ENCODE results near the gene PLCH1.

The PLCH1 gene

DNA sequence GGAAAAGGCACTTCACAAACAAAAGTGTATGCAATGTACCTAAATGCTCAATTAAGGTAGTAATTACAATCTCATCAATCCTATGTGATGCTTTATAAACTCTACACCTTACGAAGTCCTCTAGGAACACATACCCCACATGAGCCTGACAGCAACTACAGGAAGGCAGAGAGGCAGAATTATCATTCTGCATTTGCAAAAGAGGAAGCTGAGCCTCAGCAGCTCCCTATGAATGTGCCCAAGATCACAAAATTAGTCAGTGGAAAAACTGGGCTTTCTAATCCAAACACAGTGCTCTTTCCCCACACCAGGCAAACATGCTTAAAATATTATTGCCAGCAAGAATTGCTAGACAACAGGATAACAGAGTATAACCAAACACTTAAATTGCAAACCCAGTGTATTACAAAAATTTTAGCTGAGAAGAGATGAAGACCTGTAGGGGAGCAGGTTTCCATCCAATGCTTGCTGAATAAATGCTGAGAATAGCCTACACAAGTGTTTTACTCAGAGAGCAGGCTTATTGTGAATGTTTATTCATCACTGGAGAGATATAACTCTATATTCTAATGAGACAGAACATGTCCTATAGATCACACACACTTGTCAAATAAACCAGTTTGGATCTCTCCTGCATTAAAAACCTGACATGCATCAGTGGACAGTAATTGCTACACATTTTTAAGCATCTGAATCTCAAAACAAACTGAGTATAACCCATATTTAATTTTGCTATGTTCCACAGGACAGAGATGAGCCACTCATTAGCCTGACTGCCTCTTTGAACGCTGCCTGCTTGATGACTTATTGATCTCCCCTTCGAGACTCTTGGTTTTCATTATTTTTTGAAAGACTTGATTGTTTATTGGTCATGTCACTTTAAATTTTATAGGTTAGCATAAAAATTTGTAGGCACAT, 62.2 kb downstream of the PLCH1 start:
- ATAC-seq: no peak
- TF ChIP-seq SNAI2 (CRISPR knock-in tag; IDR thresholded peaks at IDR 0.05): no peak
- TF ChIP-seq GLIS3 (CRISPR knock-in tag; IDR thresholded peaks at IDR 0.05): no peak
- no peak for TF ChIP-seq RARB (CRISPR knock-in tag; IDR thresholded peaks at IDR 0.05)
- TF ChIP-seq, protein P1, sequence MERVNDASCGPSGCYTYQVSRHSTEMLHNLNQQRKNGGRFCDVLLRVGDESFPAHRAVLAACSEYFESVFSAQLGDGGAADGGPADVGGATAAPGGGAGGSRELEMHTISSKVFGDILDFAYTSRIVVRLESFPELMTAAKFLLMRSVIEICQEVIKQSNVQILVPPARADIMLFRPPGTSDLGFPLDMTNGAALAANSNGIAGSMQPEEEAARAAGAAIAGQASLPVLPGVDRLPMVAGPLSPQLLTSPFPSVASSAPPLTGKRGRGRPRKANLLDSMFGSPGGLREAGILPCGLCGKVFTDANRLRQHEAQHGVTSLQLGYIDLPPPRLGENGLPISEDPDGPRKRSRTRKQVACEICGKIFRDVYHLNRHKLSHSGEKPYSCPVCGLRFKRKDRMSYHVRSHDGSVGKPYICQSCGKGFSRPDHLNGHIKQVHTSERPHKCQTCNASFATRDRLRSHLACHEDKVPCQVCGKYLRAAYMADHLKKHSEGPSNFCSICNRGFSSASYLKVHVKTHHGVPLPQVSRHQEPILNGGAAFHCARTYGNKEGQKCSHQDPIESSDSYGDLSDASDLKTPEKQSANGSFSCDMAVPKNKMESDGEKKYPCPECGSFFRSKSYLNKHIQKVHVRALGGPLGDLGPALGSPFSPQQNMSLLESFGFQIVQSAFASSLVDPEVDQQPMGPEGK (CRISPR knock-in tag; IDR thresholded peaks at IDR 0.05; ENCODE audit: borderline replicate concordance): no peak

DNA sequence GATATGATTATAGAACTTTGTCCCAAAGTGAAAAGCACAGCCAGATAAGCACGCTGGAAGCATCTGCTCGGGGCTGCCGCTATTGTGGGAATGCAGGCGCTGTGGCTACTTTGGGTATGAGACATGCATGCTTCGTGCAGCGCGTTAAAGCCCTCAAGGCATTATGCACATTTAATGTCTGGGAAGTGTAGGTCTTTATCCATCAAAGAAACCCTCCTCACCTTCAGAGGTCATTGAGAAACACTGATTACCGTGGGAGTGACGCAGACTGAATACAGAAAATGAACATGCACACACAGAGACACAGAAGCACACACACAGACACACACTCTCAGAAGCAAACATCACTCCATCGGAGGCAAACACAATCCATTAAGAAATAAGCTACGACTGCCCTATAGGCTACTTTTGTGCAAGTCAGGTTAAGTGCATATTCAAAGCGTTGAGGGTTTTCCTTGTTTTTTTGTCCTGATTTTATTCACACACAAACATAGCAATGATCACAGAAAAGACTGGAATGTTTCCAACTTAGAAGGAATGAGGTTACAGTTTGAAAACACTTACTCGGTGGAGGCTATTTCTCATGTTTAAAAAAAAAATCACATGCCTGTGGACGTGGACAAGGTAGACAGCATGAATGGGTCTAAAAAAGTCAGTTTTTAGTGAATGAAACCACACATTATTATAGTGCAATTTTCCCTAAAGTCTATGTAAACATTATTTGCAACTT, 68.5 kb downstream of the PLCH1 start:
- TF ChIP-seq ISL1 (CRISPR knock-in tag; IDR thresholded peaks at IDR 0.05) (no peak), TCF4 (CRISPR knock-in tag; IDR thresholded peaks at IDR 0.05; ENCODE audit: borderline replicate concordance) (peak; percentile 39; the same call in 1 of the 2 replicates)
- peak; percentile 98 for ATAC-seq

DNA sequence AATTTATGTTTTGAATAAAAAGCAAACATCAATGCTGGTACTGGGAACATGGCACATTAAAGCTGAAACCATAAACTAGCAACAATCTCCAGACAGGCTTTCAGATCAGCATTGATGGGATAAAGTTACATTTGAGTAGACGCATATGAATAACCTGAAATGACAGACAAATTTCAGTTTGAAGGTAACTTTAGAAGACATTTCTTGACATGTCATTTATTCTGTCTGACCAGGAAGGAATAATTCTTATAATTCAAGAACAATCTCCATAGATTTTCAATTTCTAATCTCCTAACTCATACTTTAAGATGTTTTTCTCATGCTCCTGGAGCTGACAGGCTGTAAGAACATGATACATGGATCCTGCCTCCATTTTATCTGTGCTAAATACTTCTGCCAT, 69.8 kb downstream of the PLCH1 start:
- no peak for ATAC-seq
- TF ChIP-seq TOX (CRISPR knock-in tag; IDR thresholded peaks at IDR 0.05; ENCODE audit: borderline replicate concordance) (no peak), ZNF8 (CRISPR knock-in tag; IDR thresholded peaks at IDR 0.05) (no peak), GLIS3 (CRISPR knock-in tag; IDR thresholded peaks at IDR 0.05) (no peak), ARNTL (CRISPR knock-in tag; IDR thresholded peaks at IDR 0.05; ENCODE audit: borderline replicate concordance, low read depth) (no peak), OSR1 (CRISPR knock-in tag; IDR thresholded peaks at IDR 0.05) (no peak)

DNA sequence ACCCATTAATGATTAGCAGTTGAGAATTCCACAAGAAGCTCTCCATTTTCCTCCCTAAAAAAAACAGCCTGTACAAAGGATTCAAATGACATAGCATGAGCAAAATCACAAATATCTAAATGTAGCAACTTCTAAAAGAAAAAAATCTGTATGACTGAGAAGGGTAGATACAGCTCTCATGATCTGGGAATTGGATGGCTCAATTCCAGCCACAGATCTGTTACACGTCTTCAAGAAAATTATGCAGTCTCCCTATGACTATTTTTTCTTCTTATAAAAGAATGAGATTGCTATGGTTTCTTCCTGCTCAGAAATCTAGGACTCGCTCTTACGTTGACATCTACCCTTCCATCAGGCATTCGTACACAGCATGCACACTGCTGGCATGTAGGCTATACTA, 71.5 kb downstream of the PLCH1 start:
- ATAC-seq: no peak
- TF ChIP-seq, protein P2, sequence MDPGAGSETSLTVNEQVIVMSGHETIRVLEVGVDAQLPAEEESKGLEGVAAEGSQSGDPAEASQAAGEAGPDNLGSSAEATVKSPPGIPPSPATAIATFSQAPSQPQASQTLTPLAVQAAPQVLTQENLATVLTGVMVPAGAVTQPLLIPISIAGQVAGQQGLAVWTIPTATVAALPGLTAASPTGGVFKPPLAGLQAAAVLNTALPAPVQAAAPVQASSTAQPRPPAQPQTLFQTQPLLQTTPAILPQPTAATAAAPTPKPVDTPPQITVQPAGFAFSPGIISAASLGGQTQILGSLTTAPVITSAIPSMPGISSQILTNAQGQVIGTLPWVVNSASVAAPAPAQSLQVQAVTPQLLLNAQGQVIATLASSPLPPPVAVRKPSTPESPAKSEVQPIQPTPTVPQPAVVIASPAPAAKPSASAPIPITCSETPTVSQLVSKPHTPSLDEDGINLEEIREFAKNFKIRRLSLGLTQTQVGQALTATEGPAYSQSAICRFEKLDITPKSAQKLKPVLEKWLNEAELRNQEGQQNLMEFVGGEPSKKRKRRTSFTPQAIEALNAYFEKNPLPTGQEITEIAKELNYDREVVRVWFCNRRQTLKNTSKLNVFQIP (CRISPR knock-in tag; IDR thresholded peaks at IDR 0.05; ENCODE audit: borderline replicate concordance, low read depth): no peak
- no peak for TF ChIP-seq OSR1 (CRISPR knock-in tag; IDR thresholded peaks at IDR 0.05)
- TF ChIP-seq PPARA (CRISPR knock-in tag; IDR thresholded peaks at IDR 0.05; ENCODE audit: borderline replicate concordance): no peak
- TF ChIP-seq, protein P3, sequence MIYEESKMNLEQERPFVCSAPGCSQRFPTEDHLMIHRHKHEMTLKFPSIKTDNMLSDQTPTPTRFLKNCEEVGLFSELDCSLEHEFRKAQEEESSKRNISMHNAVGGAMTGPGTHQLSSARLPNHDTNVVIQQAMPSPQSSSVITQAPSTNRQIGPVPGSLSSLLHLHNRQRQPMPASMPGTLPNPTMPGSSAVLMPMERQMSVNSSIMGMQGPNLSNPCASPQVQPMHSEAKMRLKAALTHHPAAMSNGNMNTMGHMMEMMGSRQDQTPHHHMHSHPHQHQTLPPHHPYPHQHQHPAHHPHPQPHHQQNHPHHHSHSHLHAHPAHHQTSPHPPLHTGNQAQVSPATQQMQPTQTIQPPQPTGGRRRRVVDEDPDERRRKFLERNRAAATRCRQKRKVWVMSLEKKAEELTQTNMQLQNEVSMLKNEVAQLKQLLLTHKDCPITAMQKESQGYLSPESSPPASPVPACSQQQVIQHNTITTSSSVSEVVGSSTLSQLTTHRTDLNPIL (CRISPR knock-in tag; IDR thresholded peaks at IDR 0.05; ENCODE audit: low read depth): no peak
- no peak for TF ChIP-seq ZNF8 (CRISPR knock-in tag; IDR thresholded peaks at IDR 0.05)
- TF ChIP-seq ISL1 (CRISPR knock-in tag; IDR thresholded peaks at IDR 0.05): no peak
- no peak for TF ChIP-seq ZFP3 (CRISPR knock-in tag; IDR thresholded peaks at IDR 0.05)
- TF ChIP-seq, protein P4, sequence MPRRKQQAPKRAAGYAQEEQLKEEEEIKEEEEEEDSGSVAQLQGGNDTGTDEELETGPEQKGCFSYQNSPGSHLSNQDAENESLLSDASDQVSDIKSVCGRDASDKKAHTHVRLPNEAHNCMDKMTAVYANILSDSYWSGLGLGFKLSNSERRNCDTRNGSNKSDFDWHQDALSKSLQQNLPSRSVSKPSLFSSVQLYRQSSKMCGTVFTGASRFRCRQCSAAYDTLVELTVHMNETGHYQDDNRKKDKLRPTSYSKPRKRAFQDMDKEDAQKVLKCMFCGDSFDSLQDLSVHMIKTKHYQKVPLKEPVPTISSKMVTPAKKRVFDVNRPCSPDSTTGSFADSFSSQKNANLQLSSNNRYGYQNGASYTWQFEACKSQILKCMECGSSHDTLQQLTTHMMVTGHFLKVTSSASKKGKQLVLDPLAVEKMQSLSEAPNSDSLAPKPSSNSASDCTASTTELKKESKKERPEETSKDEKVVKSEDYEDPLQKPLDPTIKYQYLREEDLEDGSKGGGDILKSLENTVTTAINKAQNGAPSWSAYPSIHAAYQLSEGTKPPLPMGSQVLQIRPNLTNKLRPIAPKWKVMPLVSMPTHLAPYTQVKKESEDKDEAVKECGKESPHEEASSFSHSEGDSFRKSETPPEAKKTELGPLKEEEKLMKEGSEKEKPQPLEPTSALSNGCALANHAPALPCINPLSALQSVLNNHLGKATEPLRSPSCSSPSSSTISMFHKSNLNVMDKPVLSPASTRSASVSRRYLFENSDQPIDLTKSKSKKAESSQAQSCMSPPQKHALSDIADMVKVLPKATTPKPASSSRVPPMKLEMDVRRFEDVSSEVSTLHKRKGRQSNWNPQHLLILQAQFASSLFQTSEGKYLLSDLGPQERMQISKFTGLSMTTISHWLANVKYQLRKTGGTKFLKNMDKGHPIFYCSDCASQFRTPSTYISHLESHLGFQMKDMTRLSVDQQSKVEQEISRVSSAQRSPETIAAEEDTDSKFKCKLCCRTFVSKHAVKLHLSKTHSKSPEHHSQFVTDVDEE (CRISPR knock-in tag; IDR thresholded peaks at IDR 0.05): no peak
- TF ChIP-seq BACH2 (CRISPR knock-in tag; IDR thresholded peaks at IDR 0.05; ENCODE audit: borderline replicate concordance): no peak
- TF ChIP-seq RARB (CRISPR knock-in tag; IDR thresholded peaks at IDR 0.05): no peak
- TF ChIP-seq TOX (CRISPR knock-in tag; IDR thresholded peaks at IDR 0.05; ENCODE audit: borderline replicate concordance): no peak

DNA sequence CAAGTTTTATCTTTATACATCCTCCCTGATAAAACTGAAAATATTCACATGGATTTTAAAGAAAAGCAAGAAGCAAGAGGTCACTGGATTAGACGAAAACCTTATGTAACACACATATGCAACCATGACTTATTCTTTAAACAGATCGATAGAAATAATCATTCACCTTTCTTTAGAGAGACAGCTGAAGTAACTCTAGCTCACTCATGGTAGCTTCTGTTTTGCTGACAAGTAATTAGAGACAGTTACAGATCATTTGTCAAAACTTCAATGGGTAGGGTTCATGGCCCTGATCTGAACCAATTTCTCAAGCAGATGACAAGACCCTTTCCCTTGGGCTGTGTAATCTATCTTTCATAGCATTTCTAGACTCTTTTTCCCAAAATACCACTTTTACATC, 74.5 kb downstream of the PLCH1 start:
- no peak for ATAC-seq
- TF ChIP-seq TCF4 (CRISPR knock-in tag; IDR thresholded peaks at IDR 0.05; ENCODE audit: borderline replicate concordance) (no peak), TOX (CRISPR knock-in tag; IDR thresholded peaks at IDR 0.05; ENCODE audit: borderline replicate concordance) (no peak), ZNF8 (CRISPR knock-in tag; IDR thresholded peaks at IDR 0.05) (no peak), ARNTL (CRISPR knock-in tag; IDR thresholded peaks at IDR 0.05; ENCODE audit: borderline replicate concordance, low read depth) (no peak)
- TF ChIP-seq, protein P3 (CRISPR knock-in tag; IDR thresholded peaks at IDR 0.05; ENCODE audit: low read depth): no peak
- TF ChIP-seq, protein P4 (CRISPR knock-in tag; IDR thresholded peaks at IDR 0.05): no peak
